GM21381 (cell line): ENCODE data around the gene RAB10.

Experiments
- ATAC-seq: cut with Tn5 transposase; IDR thresholded peaks from one replicate; pipeline ENCODE4 v1.9.1; 2021; ENCODE audit warnings: mild to moderate bottlenecking, moderate library complexity; ENCODE audit not compliant: unreplicated experiment

RAB10 gene

GRCh38 chr2:26175466-26176278, 141.8 kb downstream of the RAB10 start:
- ATAC-seq, result no peak

GRCh38 chr2:26176279-26176615, 142.4 kb downstream of the RAB10 start:
- no peak for ATAC-seq

- no peak for ATAC-seq
Measured at GRCh38 chr2:26177122-26177521, 143.2 kb downstream of the RAB10 start.

- ATAC-seq, result no peak
Measured at GRCh38 chr2:26178246-26178645, 144.4 kb downstream of the RAB10 start.

- ATAC-seq, result no peak
Measured at GRCh38 chr2:26178746-26179436, 145.0 kb downstream of the RAB10 start.

- no peak for ATAC-seq
Measured at GRCh38 chr2:26179446-26179913, 145.6 kb downstream of the RAB10 start.

- ATAC-seq, result no peak
Measured at GRCh38 chr2:26182441-26182840, 148.6 kb downstream of the RAB10 start.

- no peak for ATAC-seq
Measured at GRCh38 chr2:26182887-26183630, 149.2 kb downstream of the RAB10 start.

GRCh38 chr2:26184121-26184520, 150.2 kb downstream of the RAB10 start:
- no peak for ATAC-seq

- peak; percentile 74 for ATAC-seq
Measured at GRCh38 chr2:26184555-26185303, 150.8 kb downstream of the RAB10 start.

GRCh38 chr2:26185304-26185928, 151.5 kb downstream of the RAB10 start:
- ATAC-seq, result no peak

- no peak for ATAC-seq
Measured at GRCh38 chr2:26185954-26186770, 152.3 kb downstream of the RAB10 start.
